Trophoblast cell (in vitro differentiated cells and primary cell): ENCODE data around the gene ACCSL.
A peak's percentile ranks its signal among the peaks of the same experiment; 100 is the strongest.

Experiments used
- DNase-seq, 2 donors: peaks; one replicate each; pipeline ENCODE4 v3.0.0-alpha.2; 2016
- H2AFZ ChIP-seq: 2 replicates; pipeline ENCODE4 v1.6.1; 2013; ENCODE audit warnings: low read length, moderate library complexity, mild to moderate bottlenecking; ENCODE audit not compliant: insufficient read depth, poor library complexity
- H2AK5ac ChIP-seq: 2 replicates; pipeline ENCODE4 v1.6.1; 2013; ENCODE audit warnings: mild to moderate bottlenecking, low read length
- H2BK120ac ChIP-seq: 2 replicates; pipeline ENCODE4 v1.6.1; 2013; ENCODE audit warnings: low read length, mild to moderate bottlenecking, moderate library complexity; ENCODE audit not compliant: insufficient read depth, poor library complexity
- H2BK12ac ChIP-seq: 2 replicates; pipeline ENCODE4 v1.6.1; 2013; ENCODE audit warnings: mild to moderate bottlenecking, low read length, moderate library complexity
- H2BK5ac ChIP-seq: 2 replicates; pipeline ENCODE4 v1.6.1; 2013; ENCODE audit warnings: low read length, low read depth, moderate library complexity, mild to moderate bottlenecking; ENCODE audit not compliant: poor library complexity
- H3K14ac ChIP-seq: 2 replicates; pipeline ENCODE4 v1.6.1; 2013; ENCODE audit warnings: mild to moderate bottlenecking, low read length
- H3K18ac ChIP-seq: 2 replicates; pipeline ENCODE4 v1.6.1; 2013; ENCODE audit warnings: mild to moderate bottlenecking, low read length
- H3K23ac ChIP-seq: 2 replicates; pipeline ENCODE4 v1.6.1; 2013; ENCODE audit warnings: low read length
- H3K27ac ChIP-seq: 2 replicates; pipeline ENCODE4 v1.5.1; 2013; ENCODE audit warnings: low read depth, mild to moderate bottlenecking, inconsistent platforms, low read length, moderate library complexity
- H3K27me3 ChIP-seq: 2 replicates; pipeline ENCODE4 v1.6.1; 2013; ENCODE audit warnings: inconsistent platforms, mild to moderate bottlenecking, low read length, moderate library complexity; ENCODE audit not compliant: insufficient read depth
- H3K36me3 ChIP-seq, 2 experiments: 1 replicate in 1 of 2; 2 replicates in 1 of 2; pipeline ENCODE4 v1.6.1; 2013; ENCODE audit warnings: low read length in 2 of 2, mild to moderate bottlenecking in 2 of 2, moderate library complexity in 1 of 2; ENCODE audit not compliant: insufficient read depth in 2 of 2, control insufficient read depth in 1 of 2
- H3K4ac ChIP-seq: 2 replicates; pipeline ENCODE4 v1.6.1; 2013; ENCODE audit warnings: low read depth, mild to moderate bottlenecking, low read length, moderate library complexity
- H3K4me1 ChIP-seq, 2 experiments: 1 replicate in 1 of 2; 2 replicates in 1 of 2; pipeline ENCODE4 v1.6.1; 2013; ENCODE audit warnings: low read length in 2 of 2, mild to moderate bottlenecking in 2 of 2, moderate library complexity in 1 of 2; ENCODE audit not compliant: insufficient read depth in 2 of 2, control insufficient read depth in 1 of 2
- H3K4me2 ChIP-seq: 2 replicates; pipeline ENCODE4 v1.6.1; 2013; ENCODE audit warnings: inconsistent platforms, mild to moderate bottlenecking, low read length, moderate library complexity
- H3K4me3 ChIP-seq: 2 replicates; pipeline ENCODE4 v1.5.1; 2013; ENCODE audit warnings: mild to moderate bottlenecking, low read depth, low read length, inconsistent platforms
- H3K79me1 ChIP-seq: one replicate; pipeline ENCODE4 v1.6.1; 2013; ENCODE audit warnings: low read length
- H3K79me2 ChIP-seq: 2 replicates; pipeline ENCODE4 v1.6.1; 2013; ENCODE audit warnings: low read length, mild to moderate bottlenecking; ENCODE audit not compliant: control insufficient read depth, insufficient read depth, poor library complexity
- H3K9ac ChIP-seq: 2 replicates; pipeline ENCODE4 v1.6.1; 2013; ENCODE audit warnings: mild to moderate bottlenecking, low read length
- H3K9me3 ChIP-seq: 2 replicates; pipeline ENCODE4 v1.6.1; 2013; ENCODE audit warnings: low read depth, mild to moderate bottlenecking, control low read depth, inconsistent platforms, low read length; ENCODE audit not compliant: insufficient read depth
- H4K12ac ChIP-seq: 2 replicates; pipeline ENCODE4 v1.6.1; 2013; ENCODE audit warnings: low read depth, mild to moderate bottlenecking, low read length, moderate library complexity
- H4K8ac ChIP-seq: 2 replicates; pipeline ENCODE4 v1.6.1; 2013; ENCODE audit warnings: low read depth, mild to moderate bottlenecking, low read length, moderate library complexity
- H4K91ac ChIP-seq: one replicate; pipeline ENCODE4 v1.6.1; 2013; ENCODE audit warnings: low read depth, mild to moderate bottlenecking, low read length, moderate library complexity
- WGBS: extraction: QIAGEN DNeasy Blood & Tissue Kit; methylation state at CpG from one replicate; pipeline ENCODE4 v1.1.7; 2013; ENCODE audit warnings: missing lambda C conversion rate; ENCODE audit not compliant: insufficient read length, insufficient coverage; ENCODE audit errors: extremely low coverage; 5-methylcytosine and 5-hydroxymethylcytosine counted together

Gene ACCSL

GRCh38 chr11:44072757-44073658 is 25.2 kb downstream of the ACCSL start:
- Histone ChIP-seq H4K91ac (no peak overlapping the region), H3K4me1 (no peaks in the 10 kb centered on the region)

GRCh38 chr11:44078794-44079193 is 31.0 kb downstream of the ACCSL start:
- Histone ChIP-seq H3K4ac (no peak overlapping the region), H3K4me1 (no peaks in the 10 kb centered on the region), H3K9ac (no peak overlapping the region), H2BK5ac (no peak overlapping the region), H3K9me3 (no peaks in the 10 kb centered on the region), H2AFZ (no peak overlapping the region), H3K4me3 (no peak overlapping the region), H3K27me3 (no peaks in the 10 kb centered on the region), H4K8ac (no peak overlapping the region), H3K14ac (no peak overlapping the region), H4K12ac (no peak overlapping the region), H4K91ac (no peak overlapping the region), H3K79me2 (no peaks in the 10 kb centered on the region), H3K36me3 (peaks cover 0 to under 1% of the 10 kb centered on the region in 2 experiments), H3K23ac (no peak overlapping the region), H3K27ac (no peak overlapping the region), H3K4me2 (no peak overlapping the region), H3K79me1 (no peaks in the 10 kb centered on the region), H2BK120ac (no peak overlapping the region), H3K18ac (no peak overlapping the region), H2BK12ac (no peak overlapping the region), H2AK5ac (no peak overlapping the region)
- WGBS: no CpG with 5 or more reads among the region's 5 CpGs
- DNase-seq: no peak

More at GRCh38 chr11:44072757-44073658, 25.2 kb downstream of the ACCSL start:
- H3K23ac ChIP-seq: no peak overlapping the region
- peak; percentile 11 to 43 for DNase-seq
- H2BK120ac ChIP-seq: no peak overlapping the region
- no peak overlapping the region for H3K9ac ChIP-seq
- H4K8ac ChIP-seq: no peak overlapping the region
- peaks cover 2% of the 10 kb centered on the region for H3K9me3 ChIP-seq
- no CpG with 5 or more reads among the region's 8 CpGs for WGBS
- H3K27me3 ChIP-seq: no peaks in the 10 kb centered on the region
- no peak overlapping the region for H4K12ac ChIP-seq
- peaks cover 0 to 2% of the 10 kb centered on the region in 2 experiments for H3K36me3 ChIP-seq
- H3K4me3 ChIP-seq: no peak overlapping the region
- H3K18ac ChIP-seq: no peak overlapping the region
- H2BK12ac ChIP-seq: no peak overlapping the region
- no peak overlapping the region for H2AFZ ChIP-seq
- no peak overlapping the region for H2AK5ac ChIP-seq
- H3K79me2 ChIP-seq: no peaks in the 10 kb centered on the region
- no peak overlapping the region for H2BK5ac ChIP-seq
- H3K4ac ChIP-seq: no peak overlapping the region
- no peaks in the 10 kb centered on the region for H3K79me1 ChIP-seq
- no peak overlapping the region for H3K27ac ChIP-seq
- no peak overlapping the region for H3K4me2 ChIP-seq
- H3K14ac ChIP-seq: no peak overlapping the region

GRCh38 chr11:44079376-44079775 is 31.6 kb downstream of the ACCSL start:
- H4K8ac ChIP-seq: no peak overlapping the region
- H3K4me2 ChIP-seq: no peak overlapping the region
- no peak overlapping the region for H2AFZ ChIP-seq
- no peak overlapping the region for H3K4ac ChIP-seq
- no CpG with 5 or more reads among the region's 6 CpGs for WGBS
- no peak overlapping the region for H2AK5ac ChIP-seq
- no peak overlapping the region for H3K18ac ChIP-seq
- H2BK12ac ChIP-seq: no peak overlapping the region
- no peaks in the 10 kb centered on the region for H3K27me3 ChIP-seq
- no peak overlapping the region for H3K9ac ChIP-seq
- no peaks in the 10 kb centered on the region for H3K36me3 ChIP-seq
- H3K27ac ChIP-seq: no peak overlapping the region
- no peaks in the 10 kb centered on the region for H3K79me2 ChIP-seq
- H2BK120ac ChIP-seq: no peak overlapping the region
- no peaks in the 10 kb centered on the region for H3K4me1 ChIP-seq
- H3K14ac ChIP-seq: no peak overlapping the region
- no peak overlapping the region for H4K91ac ChIP-seq
- H3K23ac ChIP-seq: no peak overlapping the region
- no peak overlapping the region for H2BK5ac ChIP-seq
- no peak overlapping the region for H4K12ac ChIP-seq
- H3K4me3 ChIP-seq: no peak overlapping the region
- H3K9me3 ChIP-seq: no peaks in the 10 kb centered on the region
- no peaks in the 10 kb centered on the region for H3K79me1 ChIP-seq
- no peak for DNase-seq

DNA sequence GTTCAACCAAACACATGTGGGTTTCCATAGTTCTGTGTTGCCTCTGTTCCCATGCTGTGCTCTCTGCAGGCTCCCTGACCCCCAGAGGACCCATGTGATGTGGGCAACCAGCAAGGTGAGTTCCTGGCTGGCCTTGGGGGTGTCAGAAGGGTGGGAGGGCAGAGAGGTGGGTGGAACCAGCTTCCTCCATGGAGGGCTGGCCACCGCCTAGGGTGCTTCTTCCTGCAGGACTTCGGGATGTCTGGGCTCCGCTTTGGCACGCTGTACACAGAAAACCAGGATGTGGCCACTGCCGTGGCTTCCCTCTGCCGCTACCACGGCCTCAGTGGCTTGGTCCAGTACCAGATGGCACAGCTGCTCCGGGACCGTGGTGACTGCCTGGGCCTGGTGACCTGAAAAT is 33.2 kb downstream of the ACCSL start:
- H3K14ac ChIP-seq: no peak overlapping the region
- H2BK12ac ChIP-seq: no peak overlapping the region
- H3K4me2 ChIP-seq: no peak overlapping the region
- H4K91ac ChIP-seq: no peak overlapping the region
- no peak overlapping the region for H4K12ac ChIP-seq
- H3K9ac ChIP-seq: no peak overlapping the region
- no peak overlapping the region for H2BK5ac ChIP-seq
- H3K4me1 ChIP-seq: no peaks in the 10 kb centered on the region
- H3K4ac ChIP-seq: no peak overlapping the region
- no peak for DNase-seq
- no peak overlapping the region for H2BK120ac ChIP-seq
- H2AK5ac ChIP-seq: no peak overlapping the region
- no peak overlapping the region for H4K8ac ChIP-seq
- H3K79me1 ChIP-seq: no peaks in the 10 kb centered on the region
- no peaks in the 10 kb centered on the region for H3K9me3 ChIP-seq
- H3K27ac ChIP-seq: no peak overlapping the region
- H3K27me3 ChIP-seq: no peaks in the 10 kb centered on the region
- no CpG with 5 or more reads among the region's 9 CpGs for WGBS
- no peak overlapping the region for H3K23ac ChIP-seq
- H3K36me3 ChIP-seq: no peaks in the 10 kb centered on the region
- H2AFZ ChIP-seq: no peak overlapping the region
- no peaks in the 10 kb centered on the region for H3K79me2 ChIP-seq
- no peak overlapping the region for H3K18ac ChIP-seq
- H3K4me3 ChIP-seq: no peak overlapping the region
